GM10248 (cell line): ENCODE measurements around the gene OOSP1.
"Not testable (repeated sequence)": the region's sequence is repeated elsewhere in the genome, so short reads cannot be mapped to it uniquely, and the experiment has no call there.

Experiments used
- CTCF ChIA-PET: fragments of 300-600 bp; sonication (Branson Sonifier 250); formaldehyde crosslinking; extraction: SDS; loops from one replicate; lab custom pipeline; 2021; ENCODE audit warnings: antibody characterized with exemption; lab: Yijun Ruan, JAX
- POLR2A ChIA-PET: fragments of 350-650 bp; sonication (Branson Sonifier 250); formaldehyde crosslinking; extraction: SDS; loops from one replicate; lab custom pipeline; 2020; ENCODE audit warnings: antibody characterized with exemption; lab: Yijun Ruan, JAX
- DNase-seq: peaks from one replicate; pipeline ENCODE4 v3.0.0; 2012; ENCODE audit errors: extremely low spot score
- CTCF ChIP-seq: IDR thresholded peaks from 2 replicates; pipeline ENCODE4 v1.5.1; 2012; ENCODE audit warnings: mild to moderate bottlenecking, low read depth; ENCODE audit errors: extremely low read depth, missing control alignments, control extremely low read depth

The OOSP1 gene

GRCh38 chr11:59965424-59965823 lies 27.2 kb downstream of the OOSP1 start:
- POLR2A ChIA-PET: no interaction called here
- no peak for TF ChIP-seq CTCF

GRCh38 chr11:59966201-59966600 lies 28.0 kb downstream of the OOSP1 start:
- CTCF ChIA-PET: no interaction called here
- no peak for DNase-seq
- no peak for TF ChIP-seq CTCF
- POLR2A ChIA-PET: no interaction called here

More at GRCh38 chr11:59965424-59965823, 27.2 kb downstream of the OOSP1 start:
- CTCF ChIA-PET: no interaction called here
- DNase-seq: no peak

- ChIA-PET CTCF (no interaction called here), POLR2A (no interaction called here)
- DNase-seq: no peak
- TF ChIP-seq CTCF: no peak
Measured at GRCh38 chr11:59967677-59968394, 29.6 kb downstream of the OOSP1 start.

- DNase-seq: no peak
- ChIA-PET CTCF (no interaction called here), POLR2A (no interaction called here)
- no peak for TF ChIP-seq CTCF
Measured at GRCh38 chr11:59968395-59968783, 30.2 kb downstream of the OOSP1 start.

- TF ChIP-seq CTCF: no peak
- DNase-seq: no peak
- CTCF ChIA-PET: interaction anchor here (1.0 to 1.6 kb wide), 3 partner anchors 9 to 13 kb away, joined by 3 to 6 read pairs (median 3); partner anchors contain the start of gene OOSP4A
- POLR2A ChIA-PET: no interaction called here
Measured at GRCh38 chr11:59973097-59973496, 34.9 kb downstream of the OOSP1 start.

GRCh38 chr11:59981106-59981770 lies 43.0 kb downstream of the OOSP1 start:
- ChIA-PET POLR2A (no interaction called here), CTCF (no interaction called here)
- no peak for DNase-seq
- TF ChIP-seq CTCF: no peak

GRCh38 chr11:59982037-59982436 lies 43.8 kb downstream of the OOSP1 start:
- DNase-seq, POLR2A ChIA-PET, CTCF ChIA-PET: not testable (repeated sequence)
